ENCODE data around the gene RXFP4. TPM values are rescaled to one million over a fixed set of nuclear protein-coding genes. Genes with fewer than 3 reads are reported as not detected.

Gene RXFP4
- total and polyA plus RNA-seq, 2 of the 13 experiments (the other 11 are each of a cell fraction or from before 2014, with no cell fraction given): 0.38 to 1.4 TPM

DNA sequence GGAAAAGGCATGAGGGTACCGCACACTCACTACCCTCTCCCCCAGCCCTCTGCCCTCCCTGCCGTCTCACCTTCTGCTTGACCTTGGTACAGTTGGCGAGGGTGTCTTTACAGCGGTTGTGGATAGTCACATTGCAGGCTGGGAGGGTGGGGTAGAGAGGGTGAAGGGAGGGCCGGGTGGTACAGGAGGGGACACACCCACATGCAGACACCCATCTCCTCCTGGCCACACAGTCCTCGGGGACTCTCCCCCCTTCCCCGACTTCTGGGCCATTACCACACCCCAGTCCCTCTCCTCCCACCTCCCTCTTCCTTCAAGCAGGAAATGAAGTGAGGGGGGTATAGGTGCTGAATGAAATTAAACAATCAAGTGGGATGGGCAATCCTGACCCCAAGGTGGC, 25.3 kb downstream of the RXFP4 start:
- H3K4me1 ChIP-seq (ENCODE audit: insufficient read depth, low read length): peaks cover 60% of the 10 kb centered on the region
- FAIRE-seq: no peak
- BruUV-seq (replicated peaks): no TSS peak
- H3K9ac ChIP-seq (ENCODE audit: insufficient read depth, low read depth, low read length): no peak overlapping the region
- in situ Hi-C loops (cut with HindIII; ENCODE audit: extremely low pct_ligation_motif_present, low pct_unique_long_range_greater_than_20kb) (no loop called here), intact Hi-C loops (cut with micrococcal nuclease; ENCODE audit: unreplicated experiment) (loop anchor here (1.0 kb wide), 1 partner anchor 15 kb away; no protein-coding TSS in a partner anchor)
- no peaks in the 10 kb centered on the region for H3K27me3 ChIP-seq (ENCODE audit: control insufficient read depth in 1 of 2, insufficient read depth in 2 of 2, low read length in 2 of 2)
- ChIA-PET CTCF (ENCODE audit: low intra/inter-chr PET ratio, low total read pairs) (no interaction called here), POLR2A (interaction anchor here (1.5 to 5.0 kb wide), 5 partner anchors 11 to 28 kb away, joined by 4 to 64 read pairs (median 18); partner anchors contain the start of gene ARHGEF2)
- peaks cover 21% of the 10 kb centered on the region for H3K79me2 ChIP-seq (ENCODE audit: insufficient read depth, low read length)
- H3K27ac ChIP-seq (ENCODE audit: extremely low read length, insufficient read depth, low read length): peak overlapping the region; percentile 86
- 0 out of 2 replicates have a peak overlapping the region, but pooled peaks have one; percentile 52 for H3K4me2 ChIP-seq (ENCODE audit: low read depth, low read length)
- 94% methylated on average over 7 of the region's 7 CpGs for WGBS (ENCODE audit: low lambda C conversion rate)
- no peak overlapping the region for H3K4me3 ChIP-seq (replicated peaks in 1 of 3; ENCODE audit: insufficient read depth in 1 of 3, low read depth in 2 of 3, low read length in 3 of 3)
- no peak; the same call in 2 of the 3 replicates for ATAC-seq
- DNase-seq (ENCODE audit: low spot score): no peak
- H4K20me1 ChIP-seq (ENCODE audit: insufficient read depth, low read length): no peaks in the 10 kb centered on the region; the same call in 1 of the 2 replicates
- peaks cover 30 to 60% of the 10 kb centered on the region in 2 experiments for H3K36me3 ChIP-seq (replicated peaks in 1 of 2; ENCODE audit: control insufficient read depth in 1 of 2, insufficient read depth in 2 of 2, low read length in 2 of 2)
- no peak overlapping the region for H2AFZ ChIP-seq (ENCODE audit: low read length)
- H3K9me3 ChIP-seq (ENCODE audit: low read length): no peaks in the 10 kb centered on the region
- TF ChIP-seq XBP1 (CRISPR knock-in tag; IDR thresholded peaks at IDR 0.05) (no peak), MED8 (CRISPR knock-in tag; IDR thresholded peaks at IDR 0.05; ENCODE audit: insufficient replicate concordance) (no peak), ZNF335 (CRISPR knock-in tag; IDR thresholded peaks at IDR 0.05) (no peak), KLF6 (CRISPR knock-in tag; IDR thresholded peaks at IDR 0.05) (no peak), ELF1 (CRISPR knock-in tag; IDR thresholded peaks at IDR 0.05) (no peak), ZNF567 (CRISPR knock-in tag; IDR thresholded peaks at IDR 0.05; ENCODE audit: borderline replicate concordance) (no peak), NCOR1 (IDR thresholded peaks at IDR 0.05; ENCODE audit: borderline replicate concordance, low read length) (no peak), CTCF (CRISPR knock-in tag; IDR thresholded peaks at IDR 0.05) (no peak), TCF12 (IDR thresholded peaks at IDR 0.05) (no peak), TCF12 (CRISPR knock-in tag; IDR thresholded peaks at IDR 0.05) (peak; percentile 9; the same call in 1 of the 2 replicates), ZNF33A (CRISPR knock-in tag; IDR thresholded peaks at IDR 0.05; ENCODE audit: borderline replicate concordance) (no peak), MTF2 (CRISPR knock-in tag; IDR thresholded peaks at IDR 0.05; ENCODE audit: borderline replicate concordance) (no peak)
- TF ChIP-seq, protein P1, sequence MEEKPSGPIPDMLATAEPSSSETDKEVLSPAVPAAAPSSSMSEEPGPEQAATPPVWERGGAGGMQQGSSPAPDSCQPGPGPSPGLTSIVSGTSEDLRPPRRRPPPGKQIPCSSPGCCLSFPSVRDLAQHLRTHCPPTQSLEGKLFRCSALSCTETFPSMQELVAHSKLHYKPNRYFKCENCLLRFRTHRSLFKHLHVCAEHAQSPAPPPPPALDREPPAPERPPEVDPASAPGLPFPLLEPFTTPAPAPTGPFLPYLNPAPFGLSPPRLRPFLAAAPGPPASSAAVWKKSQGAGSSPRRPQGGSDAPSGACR (CRISPR knock-in tag; IDR thresholded peaks at IDR 0.05): peak; percentile 45; the same call in 1 of the 2 replicates
- TF ChIP-seq, protein P2, sequence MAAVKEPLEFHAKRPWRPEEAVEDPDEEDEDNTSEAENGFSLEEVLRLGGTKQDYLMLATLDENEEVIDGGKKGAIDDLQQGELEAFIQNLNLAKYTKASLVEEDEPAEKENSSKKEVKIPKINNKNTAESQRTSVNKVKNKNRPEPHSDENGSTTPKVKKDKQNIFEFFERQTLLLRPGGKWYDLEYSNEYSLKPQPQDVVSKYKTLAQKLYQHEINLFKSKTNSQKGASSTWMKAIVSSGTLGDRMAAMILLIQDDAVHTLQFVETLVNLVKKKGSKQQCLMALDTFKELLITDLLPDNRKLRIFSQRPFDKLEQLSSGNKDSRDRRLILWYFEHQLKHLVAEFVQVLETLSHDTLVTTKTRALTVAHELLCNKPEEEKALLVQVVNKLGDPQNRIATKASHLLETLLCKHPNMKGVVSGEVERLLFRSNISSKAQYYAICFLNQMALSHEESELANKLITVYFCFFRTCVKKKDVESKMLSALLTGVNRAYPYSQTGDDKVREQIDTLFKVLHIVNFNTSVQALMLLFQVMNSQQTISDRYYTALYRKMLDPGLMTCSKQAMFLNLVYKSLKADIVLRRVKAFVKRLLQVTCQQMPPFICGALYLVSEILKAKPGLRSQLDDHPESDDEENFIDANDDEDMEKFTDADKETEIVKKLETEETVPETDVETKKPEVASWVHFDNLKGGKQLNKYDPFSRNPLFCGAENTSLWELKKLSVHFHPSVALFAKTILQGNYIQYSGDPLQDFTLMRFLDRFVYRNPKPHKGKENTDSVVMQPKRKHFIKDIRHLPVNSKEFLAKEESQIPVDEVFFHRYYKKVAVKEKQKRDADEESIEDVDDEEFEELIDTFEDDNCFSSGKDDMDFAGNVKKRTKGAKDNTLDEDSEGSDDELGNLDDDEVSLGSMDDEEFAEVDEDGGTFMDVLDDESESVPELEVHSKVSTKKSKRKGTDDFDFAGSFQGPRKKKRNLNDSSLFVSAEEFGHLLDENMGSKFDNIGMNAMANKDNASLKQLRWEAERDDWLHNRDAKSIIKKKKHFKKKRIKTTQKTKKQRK (IDR thresholded peaks at IDR 0.05; ENCODE audit: low read length): no peak
- TF ChIP-seq, protein P3, sequence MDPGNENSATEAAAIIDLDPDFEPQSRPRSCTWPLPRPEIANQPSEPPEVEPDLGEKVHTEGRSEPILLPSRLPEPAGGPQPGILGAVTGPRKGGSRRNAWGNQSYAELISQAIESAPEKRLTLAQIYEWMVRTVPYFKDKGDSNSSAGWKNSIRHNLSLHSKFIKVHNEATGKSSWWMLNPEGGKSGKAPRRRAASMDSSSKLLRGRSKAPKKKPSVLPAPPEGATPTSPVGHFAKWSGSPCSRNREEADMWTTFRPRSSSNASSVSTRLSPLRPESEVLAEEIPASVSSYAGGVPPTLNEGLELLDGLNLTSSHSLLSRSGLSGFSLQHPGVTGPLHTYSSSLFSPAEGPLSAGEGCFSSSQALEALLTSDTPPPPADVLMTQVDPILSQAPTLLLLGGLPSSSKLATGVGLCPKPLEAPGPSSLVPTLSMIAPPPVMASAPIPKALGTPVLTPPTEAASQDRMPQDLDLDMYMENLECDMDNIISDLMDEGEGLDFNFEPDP (CRISPR knock-in tag; conservative IDR thresholded peaks at IDR 0.05): 0 out of 2 replicates have a peak, but pooled peaks have one; percentile 84
- TF ChIP-seq, protein P4, sequence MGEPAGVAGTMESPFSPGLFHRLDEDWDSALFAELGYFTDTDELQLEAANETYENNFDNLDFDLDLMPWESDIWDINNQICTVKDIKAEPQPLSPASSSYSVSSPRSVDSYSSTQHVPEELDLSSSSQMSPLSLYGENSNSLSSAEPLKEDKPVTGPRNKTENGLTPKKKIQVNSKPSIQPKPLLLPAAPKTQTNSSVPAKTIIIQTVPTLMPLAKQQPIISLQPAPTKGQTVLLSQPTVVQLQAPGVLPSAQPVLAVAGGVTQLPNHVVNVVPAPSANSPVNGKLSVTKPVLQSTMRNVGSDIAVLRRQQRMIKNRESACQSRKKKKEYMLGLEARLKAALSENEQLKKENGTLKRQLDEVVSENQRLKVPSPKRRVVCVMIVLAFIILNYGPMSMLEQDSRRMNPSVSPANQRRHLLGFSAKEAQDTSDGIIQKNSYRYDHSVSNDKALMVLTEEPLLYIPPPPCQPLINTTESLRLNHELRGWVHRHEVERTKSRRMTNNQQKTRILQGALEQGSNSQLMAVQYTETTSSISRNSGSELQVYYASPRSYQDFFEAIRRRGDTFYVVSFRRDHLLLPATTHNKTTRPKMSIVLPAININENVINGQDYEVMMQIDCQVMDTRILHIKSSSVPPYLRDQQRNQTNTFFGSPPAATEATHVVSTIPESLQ (CRISPR knock-in tag; conservative IDR thresholded peaks at IDR 0.05): no peak

All from HepG2 (cell line).